AG04450 (cell line): ENCODE measurements around the gene ADTRP. TPM values are rescaled to one million over a fixed set of nuclear protein-coding genes. Genes with fewer than 3 reads are reported as not detected.

Source experiments
- CTCF ChIA-PET: fragments of 300-600, 350-600 bp; formaldehyde crosslinking; extraction: SDS; loops from one replicate; lab custom pipeline; 2022; ENCODE audit warnings: antibody characterized with exemption, inconsistent platforms; lab: Charles Lee
- POLR2A ChIA-PET: fragments of 350-600 bp; formaldehyde crosslinking; extraction: SDS; loops from one replicate; lab custom pipeline; 2021; ENCODE audit warnings: antibody characterized with exemption, inconsistent platforms; lab: Yijun Ruan, JAX
- DNase-seq: peaks from one replicate; pipeline ENCODE4 v3.0.0-alpha.2; 2011; ENCODE audit warnings: low read depth, low spot score
- H3K27ac ChIP-seq: one replicate; pipeline ENCODE4 v1.5.1; 2012; ENCODE audit warnings: low read depth, low read length, control low read depth
- H3K27me3 ChIP-seq: one replicate; pipeline ENCODE4 v1.6.0; 2012; ENCODE audit warnings: low read length; ENCODE audit not compliant: control insufficient read depth, insufficient read depth
- H3K4me3 ChIP-seq: 2 replicates; pipeline ENCODE4 v1.5.1; 2011; ENCODE audit warnings: mild to moderate bottlenecking, low read depth, low read length, control low read depth
- H3K9me3 ChIP-seq: 2 replicates; pipeline ENCODE4 v1.5.1; 2012; ENCODE audit warnings: low read length; ENCODE audit not compliant: control insufficient read depth, insufficient read depth
- polyA plus RNA-seq: library from polyadenylated mRNA; depleted of rRNA; stranded (reverse); fragments of >200 nt; gene quantifications from 2 replicates; pipeline ENCODE4 v1.2.3, GENCODE V29; 2011
- TF ChIP-seq, protein P1 (sequence below): IDR thresholded peaks from 2 replicates; pipeline ENCODE4 v1.5.1; 2011; ENCODE audit warnings: low read depth, low read length, control low read depth, inconsistent platforms

The ADTRP gene
- polyA plus RNA-seq, 1 experiment, result 0.33 TPM

DNA sequence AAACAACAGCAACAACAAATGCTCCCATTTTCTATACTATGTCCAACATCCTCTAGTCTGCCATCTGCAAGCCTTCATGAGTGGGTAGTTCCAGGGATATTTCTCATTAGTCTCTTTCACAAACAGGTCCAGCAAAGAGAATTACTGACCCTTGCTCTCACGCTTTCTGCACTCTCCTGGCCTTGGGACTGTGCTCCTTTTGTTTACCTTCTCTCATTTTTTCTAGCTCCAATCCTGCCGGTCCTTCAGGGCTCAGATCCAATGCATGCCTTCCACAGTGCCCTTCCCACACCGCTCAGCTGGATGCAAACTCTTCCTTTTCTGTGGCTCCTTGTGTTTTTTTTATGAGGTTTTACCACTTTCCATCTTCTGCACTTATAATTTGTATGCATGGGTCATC lies 47.2 kb downstream of the ADTRP start:
- Histone ChIP-seq H3K9me3 (no peaks in the 10 kb centered on the region), H3K4me3 (no peak overlapping the region), H3K27me3 (no peaks in the 10 kb centered on the region), H3K27ac (no peak overlapping the region)
- ChIA-PET POLR2A (no interaction called here), CTCF (no interaction called here)
- DNase-seq, result no peak
- TF ChIP-seq, protein P1, sequence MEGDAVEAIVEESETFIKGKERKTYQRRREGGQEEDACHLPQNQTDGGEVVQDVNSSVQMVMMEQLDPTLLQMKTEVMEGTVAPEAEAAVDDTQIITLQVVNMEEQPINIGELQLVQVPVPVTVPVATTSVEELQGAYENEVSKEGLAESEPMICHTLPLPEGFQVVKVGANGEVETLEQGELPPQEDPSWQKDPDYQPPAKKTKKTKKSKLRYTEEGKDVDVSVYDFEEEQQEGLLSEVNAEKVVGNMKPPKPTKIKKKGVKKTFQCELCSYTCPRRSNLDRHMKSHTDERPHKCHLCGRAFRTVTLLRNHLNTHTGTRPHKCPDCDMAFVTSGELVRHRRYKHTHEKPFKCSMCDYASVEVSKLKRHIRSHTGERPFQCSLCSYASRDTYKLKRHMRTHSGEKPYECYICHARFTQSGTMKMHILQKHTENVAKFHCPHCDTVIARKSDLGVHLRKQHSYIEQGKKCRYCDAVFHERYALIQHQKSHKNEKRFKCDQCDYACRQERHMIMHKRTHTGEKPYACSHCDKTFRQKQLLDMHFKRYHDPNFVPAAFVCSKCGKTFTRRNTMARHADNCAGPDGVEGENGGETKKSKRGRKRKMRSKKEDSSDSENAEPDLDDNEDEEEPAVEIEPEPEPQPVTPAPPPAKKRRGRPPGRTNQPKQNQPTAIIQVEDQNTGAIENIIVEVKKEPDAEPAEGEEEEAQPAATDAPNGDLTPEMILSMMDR, result no peak

DNA sequence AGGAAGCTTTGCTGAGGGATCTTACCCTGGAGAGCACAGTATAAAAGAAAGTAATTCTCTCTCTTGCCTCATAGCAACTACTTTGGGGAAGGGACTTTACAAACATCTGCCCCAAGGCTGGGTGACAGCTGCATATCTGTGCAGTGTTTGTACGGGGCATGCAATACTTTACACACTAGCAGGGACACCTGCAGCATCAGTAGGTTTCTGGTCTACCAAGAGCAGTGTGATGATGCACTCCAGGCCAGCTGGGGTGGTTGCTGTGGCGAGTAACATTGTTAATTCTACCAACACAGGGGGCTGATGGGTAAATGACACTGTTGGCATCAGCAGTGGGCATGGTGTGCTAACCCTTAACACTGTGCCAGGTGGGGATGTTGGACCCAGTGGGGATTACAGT lies 48.0 kb downstream of the ADTRP start:
- ChIA-PET POLR2A (no interaction called here), CTCF (no interaction called here)
- Histone ChIP-seq H3K9me3 (no peaks in the 10 kb centered on the region), H3K27ac (no peak overlapping the region), H3K4me3 (no peak overlapping the region), H3K27me3 (no peaks in the 10 kb centered on the region)
- no peak for DNase-seq
- TF ChIP-seq, protein P1, result no peak

DNA sequence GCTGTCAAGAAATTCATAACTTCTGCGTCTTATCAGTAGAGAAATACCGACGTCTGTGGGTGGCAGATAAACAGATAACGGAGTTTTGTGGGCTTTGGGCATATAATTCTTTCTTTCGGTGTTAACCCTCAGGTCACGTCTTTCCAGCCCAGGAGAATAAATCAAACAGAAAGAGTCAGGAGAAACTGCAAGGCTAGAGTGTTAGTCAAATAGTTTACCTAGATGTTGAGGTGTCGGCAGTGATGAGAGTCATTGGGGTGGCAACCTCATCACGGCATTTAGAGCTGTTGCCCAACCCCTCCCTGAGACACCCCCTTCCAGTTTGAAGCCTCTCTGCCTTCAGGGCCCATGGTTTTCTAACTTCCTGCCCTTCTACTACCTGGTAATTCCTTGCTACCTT lies 49.5 kb downstream of the ADTRP start:
- no peak for DNase-seq
- no peaks in the 10 kb centered on the region for H3K9me3 ChIP-seq
- ChIA-PET POLR2A (no interaction called here), CTCF (no interaction called here)
- TF ChIP-seq, protein P1, result no peak
- no peak overlapping the region for H3K27ac ChIP-seq
- no peak overlapping the region for H3K4me3 ChIP-seq
- H3K27me3 ChIP-seq, result no peaks in the 10 kb centered on the region

DNA sequence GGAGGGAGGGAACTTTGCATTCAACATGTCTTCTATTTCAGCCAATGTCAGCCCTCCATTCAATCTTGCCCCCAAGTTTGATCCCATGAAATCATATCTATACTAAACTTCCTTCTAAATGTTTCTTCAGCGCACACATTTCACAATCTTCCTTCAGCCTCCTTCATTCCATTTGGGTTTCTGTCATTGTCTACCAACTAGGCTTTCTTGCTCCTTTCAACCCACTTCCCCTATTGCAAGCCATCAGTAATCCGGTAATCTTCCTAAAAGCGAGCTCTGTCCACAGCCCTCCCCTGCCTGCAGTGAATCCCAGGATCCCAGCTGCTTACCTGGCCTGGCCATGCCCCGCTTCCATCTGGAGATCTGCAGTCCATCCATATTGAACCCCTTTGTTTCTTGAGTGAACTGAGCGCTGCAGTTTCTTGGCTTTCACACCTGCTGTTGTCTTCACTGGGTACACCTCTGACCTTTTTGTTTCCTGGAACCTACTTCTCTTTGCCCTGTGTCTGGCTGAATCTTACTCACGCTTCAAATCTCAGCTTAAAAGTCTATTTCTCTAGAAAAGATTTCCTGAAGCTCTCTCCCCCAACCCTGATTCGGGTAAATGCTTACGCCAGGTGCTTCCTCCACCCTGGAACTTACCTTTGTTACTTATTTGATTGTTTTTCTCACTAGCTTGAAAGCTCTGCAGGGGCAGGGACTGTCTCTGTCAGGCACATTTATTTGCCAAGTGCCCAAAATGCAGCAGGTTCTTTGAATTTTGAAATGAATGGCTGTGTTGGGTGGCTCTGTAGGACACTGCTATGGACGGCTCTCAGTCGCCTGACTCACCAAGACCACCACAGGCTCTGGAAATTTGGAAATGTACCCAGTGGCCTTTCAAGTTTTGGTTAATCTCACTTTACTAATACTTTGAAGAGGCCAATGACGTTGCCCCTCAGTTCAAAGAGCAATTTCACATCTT lies 50.3 kb downstream of the ADTRP start:
- POLR2A ChIA-PET, result no interaction called here
- H3K4me3 ChIP-seq, result no peak overlapping the region
- TF ChIP-seq, protein P1, result no peak
- no peaks in the 10 kb centered on the region for H3K27me3 ChIP-seq
- no peaks in the 10 kb centered on the region for H3K9me3 ChIP-seq
- DNase-seq, result no peak
- CTCF ChIA-PET, result no interaction called here
- no peak overlapping the region for H3K27ac ChIP-seq

DNA sequence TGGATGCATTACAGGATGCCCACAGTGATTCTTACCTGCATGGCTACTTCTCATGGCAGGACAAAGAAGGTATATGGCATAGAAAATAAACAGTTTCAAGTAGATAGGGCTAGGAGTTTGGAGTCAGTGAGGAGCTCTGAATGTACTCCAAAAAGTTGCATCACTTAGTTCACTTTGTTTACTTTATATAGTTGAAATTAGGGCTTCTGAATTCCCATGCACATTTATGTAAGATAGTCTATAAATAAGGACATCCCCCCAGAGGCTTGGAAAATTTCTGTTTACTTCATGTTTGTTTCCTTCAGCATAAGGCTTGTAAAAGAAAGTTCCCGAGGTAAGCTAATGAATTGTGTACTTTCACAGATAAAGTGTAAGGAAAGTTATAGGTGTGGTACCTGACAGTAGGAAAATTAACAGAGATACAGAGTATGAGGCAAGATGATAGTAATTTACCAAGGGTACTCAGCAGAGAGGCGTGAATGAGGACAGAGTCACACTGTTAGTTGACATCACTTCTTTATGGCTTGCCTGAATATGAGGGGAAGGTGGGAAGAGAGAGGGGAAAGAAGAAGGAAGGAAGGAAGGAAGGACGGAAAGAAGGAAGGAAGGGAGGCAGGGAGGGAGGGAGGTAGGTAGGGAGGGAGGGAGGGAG lies 51.1 kb downstream of the ADTRP start:
- TF ChIP-seq, protein P1, result no peak
- ChIA-PET POLR2A (no interaction called here), CTCF (no interaction called here)
- H3K9me3 ChIP-seq, result no peaks in the 10 kb centered on the region
- H3K27me3 ChIP-seq, result no peaks in the 10 kb centered on the region
- H3K27ac ChIP-seq, result no peak overlapping the region
- no peak for DNase-seq
- no peak overlapping the region for H3K4me3 ChIP-seq
